K562 treated with DMSO at 1 percent for 24 hours (cell line): ENCODE results near the gene FBXL14. TPM values are rescaled to one million over a fixed set of nuclear protein-coding genes. Genes with fewer than 3 reads are reported as not detected.

Experiments
- total RNA-seq: library from RNA; unstranded; fragments of 300-600 nt; gene quantifications from 2 replicates; pipeline ENCODE4 v1.2.3, GENCODE V29; 2022; ENCODE audit warnings: low read depth; ENCODE audit not compliant: insufficient read depth

The FBXL14 gene
- total RNA-seq, result 23.3 and 25.4 TPM in 2 replicates

GRCh38 chr12:1594261-1595025 lies at the start of gene FBXL14:
FBXL14 (minus strand) TSS chr12:1594581; CDS start chr12:1594066, 515 bp downstream.

GRCh38 chr12:1628666-1629337 lies 34.4 kb upstream of the FBXL14 start, which contains the start of gene WNT5B:
WNT5B (plus strand) TSS chr12:1629231; CDS start chr12:1631355, 2,124 bp downstream.

Other genes with a start within 250 kb of the FBXL14 start
- gene WNT5B, start 34.6 kb upstream of the FBXL14 start, total RNA-seq, result 3.1 and 3.9 TPM in 2 replicates
- 38.1 and 45.2 TPM in 2 replicates for gene ADIPOR2, start 96.5 kb upstream of the FBXL14 start, total RNA-seq
- not detected in 2 replicates for gene LRTM2, start 226.0 kb upstream of the FBXL14 start, total RNA-seq